ENCODE results near the gene HDLBP.

- TF ChIP-seq POLR2AphosphoS5 (IDR thresholded peaks at IDR 0.05; ENCODE audit: low read depth) (no peak), CTCF (IDR thresholded peaks at IDR 0.05; ENCODE audit: insufficient read depth, low read length) (no peak), GABPA (IDR thresholded peaks at IDR 0.05; ENCODE audit: low read depth) (no peak)
Observed at GRCh38 chr2:241241669-241242068, 73.8 kb downstream of the HDLBP start.

Measured in HL-60 (cell line).